ENCODE data around the gene KBTBD7. TPM values are rescaled to one million over a fixed set of nuclear protein-coding genes. Genes with fewer than 3 reads are reported as not detected.

The KBTBD7 gene
- total and polyA plus RNA-seq, 2 of the 13 experiments (the other 11 are each of a cell fraction or from before 2014, with no cell fraction given): 3.6 to 9.0 TPM

- TF ChIP-seq ATF7 (IDR thresholded peaks at IDR 0.05) (no peak), ATF7 (CRISPR knock-in tag; IDR thresholded peaks at IDR 0.05) (peak; percentile 70; the same call in 1 of the 2 replicates), HOXA5 (CRISPR knock-in tag; IDR thresholded peaks at IDR 0.05) (peak; percentile 95; the same call in 1 of the 2 replicates), ZBTB20 (CRISPR knock-in tag; IDR thresholded peaks at IDR 0.05; ENCODE audit: borderline replicate concordance, low read depth) (0 out of 2 replicates have a peak, but pooled peaks have one; percentile 39), ZXDC (CRISPR knock-in tag; IDR thresholded peaks at IDR 0.05) (0 out of 2 replicates have a peak, but pooled peaks have one; percentile 42), MEIS2 (CRISPR knock-in tag; IDR thresholded peaks at IDR 0.05) (no peak), ZC3H13 (CRISPR knock-in tag; IDR thresholded peaks at IDR 0.05) (peak; percentile 80; the same call in 1 of the 2 replicates), RBM39 (IDR thresholded peaks at IDR 0.05; ENCODE audit: low read depth, low read length, poor library complexity, severe bottlenecking) (no peak), SSRP1 (CRISPR knock-in tag; IDR thresholded peaks at IDR 0.05) (no peak), ZNF256 (CRISPR knock-in tag; conservative IDR thresholded peaks at IDR 0.05) (no peak), PATZ1 (CRISPR knock-in tag; IDR thresholded peaks at IDR 0.05) (peak; percentile 93), HOMEZ (CRISPR knock-in tag; IDR thresholded peaks at IDR 0.05; ENCODE audit: low read depth) (peak; percentile 89), ZNF280D (CRISPR knock-in tag; IDR thresholded peaks at IDR 0.05) (peak; percentile 75; the same call in 1 of the 2 replicates), ZNF580 (CRISPR knock-in tag; IDR thresholded peaks at IDR 0.05; ENCODE audit: borderline replicate concordance, low read depth) (no peak)
- TF ChIP-seq, protein P1, sequence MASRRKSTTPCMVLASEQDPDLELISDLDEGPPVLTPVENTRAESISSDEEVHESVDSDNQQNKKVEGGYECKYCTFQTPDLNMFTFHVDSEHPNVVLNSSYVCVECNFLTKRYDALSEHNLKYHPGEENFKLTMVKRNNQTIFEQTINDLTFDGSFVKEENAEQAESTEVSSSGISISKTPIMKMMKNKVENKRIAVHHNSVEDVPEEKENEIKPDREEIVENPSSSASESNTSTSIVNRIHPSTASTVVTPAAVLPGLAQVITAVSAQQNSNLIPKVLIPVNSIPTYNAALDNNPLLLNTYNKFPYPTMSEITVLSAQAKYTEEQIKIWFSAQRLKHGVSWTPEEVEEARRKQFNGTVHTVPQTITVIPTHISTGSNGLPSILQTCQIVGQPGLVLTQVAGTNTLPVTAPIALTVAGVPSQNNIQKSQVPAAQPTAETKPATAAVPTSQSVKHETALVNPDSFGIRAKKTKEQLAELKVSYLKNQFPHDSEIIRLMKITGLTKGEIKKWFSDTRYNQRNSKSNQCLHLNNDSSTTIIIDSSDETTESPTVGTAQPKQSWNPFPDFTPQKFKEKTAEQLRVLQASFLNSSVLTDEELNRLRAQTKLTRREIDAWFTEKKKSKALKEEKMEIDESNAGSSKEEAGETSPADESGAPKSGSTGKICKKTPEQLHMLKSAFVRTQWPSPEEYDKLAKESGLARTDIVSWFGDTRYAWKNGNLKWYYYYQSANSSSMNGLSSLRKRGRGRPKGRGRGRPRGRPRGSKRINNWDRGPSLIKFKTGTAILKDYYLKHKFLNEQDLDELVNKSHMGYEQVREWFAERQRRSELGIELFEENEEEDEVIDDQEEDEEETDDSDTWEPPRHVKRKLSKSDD (CRISPR knock-in tag; IDR thresholded peaks at IDR 0.05; ENCODE audit: low read depth): no peak
These were observed at the start of gene KBTBD7 (continued) for GRCh38 chr13:41193919-41194824.
